HG03432 (cell line): ENCODE data around the gene PDPN.
"Not testable (repeated sequence)": the region's sequence is repeated elsewhere in the genome, so short reads cannot be mapped to it uniquely, and the experiment has no call there.

Experiments
- ATAC-seq: cut with Tn5 transposase; IDR thresholded peaks from one replicate; pipeline ENCODE4 v1.9.1; 2021; ENCODE audit warnings: mild to moderate bottlenecking, moderate library complexity; ENCODE audit not compliant: unreplicated experiment

Gene PDPN, protein sequence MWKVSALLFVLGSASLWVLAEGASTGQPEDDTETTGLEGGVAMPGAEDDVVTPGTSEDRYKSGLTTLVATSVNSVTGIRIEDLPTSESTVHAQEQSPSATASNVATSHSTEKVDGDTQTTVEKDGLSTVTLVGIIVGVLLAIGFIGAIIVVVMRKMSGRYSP

GRCh38 chr1:13583595-13583965 is at the start of gene PDPN:
TSS of gene PDPN (plus strand) at chr1:13583832. CDS start at chr1:13584034, 202 bp downstream.
- no peak for ATAC-seq

GRCh38 chr1:13535227-13535626 is 48.4 kb upstream of the PDPN start:
- no peak for ATAC-seq

GRCh38 chr1:13536571-13536970 is 47.1 kb upstream of the PDPN start:
- ATAC-seq = no peak

DNA sequence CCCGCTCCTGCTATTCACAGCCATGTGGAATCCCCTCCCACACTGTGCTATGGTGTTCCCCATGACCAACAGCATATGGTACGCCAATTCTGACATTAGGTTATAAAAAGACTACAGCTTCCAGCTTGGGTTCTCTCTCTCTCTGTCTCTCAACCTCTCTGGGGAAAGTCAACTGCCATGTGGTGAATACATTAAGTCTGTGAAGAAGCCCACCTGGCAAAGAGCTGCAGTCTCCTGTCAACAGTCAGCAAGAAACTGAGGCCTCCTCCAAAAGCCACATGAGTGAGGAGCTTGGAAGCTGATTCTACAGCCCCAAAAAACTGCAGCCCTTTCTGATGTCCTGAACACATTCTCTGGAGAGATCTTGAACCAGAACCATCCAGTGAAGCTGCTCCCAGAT is 44.8 kb upstream of the PDPN start:
- no peak for ATAC-seq

DNA sequence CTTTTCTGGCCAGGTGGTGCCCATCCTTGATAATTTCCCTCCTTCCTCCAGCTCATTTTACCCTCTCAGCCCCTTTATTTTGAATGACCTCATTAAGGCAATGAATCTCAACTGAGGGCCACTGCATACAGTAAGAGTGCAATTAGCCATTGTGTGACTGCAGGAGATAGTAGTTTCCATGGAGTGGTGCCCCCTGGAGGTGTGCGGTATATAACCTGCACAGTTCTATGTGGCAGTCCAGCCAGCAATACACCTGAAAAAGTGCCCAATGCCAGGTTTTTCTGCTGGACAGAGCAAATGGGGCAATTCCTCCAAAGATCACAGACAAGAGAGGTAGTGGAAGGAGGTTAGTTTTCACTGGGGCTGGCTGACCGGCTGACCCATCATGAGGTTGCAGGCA is 43.9 kb upstream of the PDPN start:
- ATAC-seq = no peak

DNA sequence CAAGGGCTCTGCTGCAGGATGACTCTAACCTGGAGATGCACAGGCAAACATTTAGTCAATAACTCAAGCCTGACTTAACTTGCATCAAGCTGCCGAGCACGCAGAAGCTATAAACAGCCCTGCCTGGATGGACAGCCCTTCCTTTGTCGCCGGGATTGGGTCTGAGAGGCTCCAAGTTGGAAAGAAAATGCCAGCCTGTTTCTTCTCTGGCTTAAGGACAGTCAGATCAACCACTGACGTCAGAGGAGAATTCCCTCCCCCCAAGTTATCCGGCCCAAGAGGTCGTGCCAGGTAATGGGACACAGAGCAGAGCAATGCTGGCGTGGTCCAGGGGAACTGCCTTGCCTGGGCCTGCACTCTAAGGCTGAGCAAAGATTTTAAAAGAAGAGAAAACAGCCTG is 42.8 kb upstream of the PDPN start:
- no peak for ATAC-seq

- no peak for ATAC-seq
These were observed 42.0 kb upstream of the PDPN start for GRCh38 chr1:13541435-13542215.

DNA sequence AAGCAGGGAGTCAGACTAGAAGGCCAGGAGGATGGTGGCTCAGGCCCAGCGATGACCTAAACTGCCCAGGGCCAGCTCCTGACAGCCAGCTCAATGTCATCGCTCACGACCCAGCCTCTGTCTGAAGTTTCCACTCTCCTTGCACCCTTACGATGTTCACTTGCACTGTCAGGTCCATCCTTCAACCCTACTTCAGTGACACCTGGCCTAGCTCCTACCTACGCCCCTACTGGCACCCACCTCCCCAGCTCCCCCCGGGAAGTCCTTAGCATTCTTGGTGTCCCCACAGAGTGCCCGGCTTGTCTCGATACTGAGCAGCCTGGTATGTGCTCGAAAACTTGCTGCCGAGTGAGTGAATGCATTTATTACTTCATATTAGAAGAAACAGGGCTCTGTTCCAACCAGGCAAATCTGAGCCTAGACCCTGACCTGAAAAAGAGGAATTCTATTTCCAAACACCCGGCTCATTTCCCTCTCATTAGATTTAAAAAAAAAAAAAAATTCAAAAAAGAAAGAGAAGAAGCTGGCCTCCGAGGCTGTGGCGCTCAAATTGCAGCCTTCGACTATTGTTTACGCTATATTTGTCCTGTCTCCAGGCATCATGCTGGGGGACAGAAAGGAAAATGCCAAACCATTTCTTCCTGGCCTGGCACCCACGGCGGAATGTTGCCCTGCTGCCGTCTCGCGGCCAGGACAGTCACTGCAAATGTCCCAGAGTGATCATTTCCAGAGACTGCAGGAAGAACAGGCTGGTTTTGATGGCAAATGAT is 40.0 kb upstream of the PDPN start:
- ATAC-seq = no peak

- ATAC-seq = no peak
These were observed 39.4 kb upstream of the PDPN start for GRCh38 chr1:13544221-13544556.

GRCh38 chr1:13546791-13547190 is 36.8 kb upstream of the PDPN start:
- ATAC-seq = no peak

- no peak for ATAC-seq
These were observed 35.4 kb upstream of the PDPN start for GRCh38 chr1:13548281-13548680.

- no peak for ATAC-seq
These were observed 34.6 kb upstream of the PDPN start for GRCh38 chr1:13549021-13549420.

DNA sequence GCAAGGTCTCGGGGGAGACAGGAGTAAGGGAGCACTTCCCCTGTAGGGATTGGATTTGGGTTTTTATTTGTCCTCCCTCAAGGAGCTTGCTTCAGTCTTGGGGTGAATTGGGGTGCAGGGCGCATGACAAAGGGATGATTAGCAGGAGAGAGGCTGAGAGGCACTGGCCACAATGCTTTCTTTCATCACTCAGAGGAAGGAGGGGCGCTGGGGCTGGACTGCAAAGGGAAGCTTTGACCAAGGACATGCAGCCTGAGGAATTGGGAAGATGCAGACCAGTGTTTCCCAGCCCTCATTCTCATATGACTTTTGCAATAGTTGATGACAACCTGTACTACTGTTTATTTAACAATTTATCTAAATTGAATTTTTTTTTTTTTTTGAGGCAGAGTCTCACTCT is 34.1 kb upstream of the PDPN start:
- no peak for ATAC-seq

GRCh38 chr1:13550663-13551062 is 33.0 kb upstream of the PDPN start:
- ATAC-seq = no peak

GRCh38 chr1:13554798-13555197 is 28.8 kb upstream of the PDPN start:
- no peak for ATAC-seq

GRCh38 chr1:13556224-13556764 is 27.3 kb upstream of the PDPN start:
- ATAC-seq = no peak

DNA sequence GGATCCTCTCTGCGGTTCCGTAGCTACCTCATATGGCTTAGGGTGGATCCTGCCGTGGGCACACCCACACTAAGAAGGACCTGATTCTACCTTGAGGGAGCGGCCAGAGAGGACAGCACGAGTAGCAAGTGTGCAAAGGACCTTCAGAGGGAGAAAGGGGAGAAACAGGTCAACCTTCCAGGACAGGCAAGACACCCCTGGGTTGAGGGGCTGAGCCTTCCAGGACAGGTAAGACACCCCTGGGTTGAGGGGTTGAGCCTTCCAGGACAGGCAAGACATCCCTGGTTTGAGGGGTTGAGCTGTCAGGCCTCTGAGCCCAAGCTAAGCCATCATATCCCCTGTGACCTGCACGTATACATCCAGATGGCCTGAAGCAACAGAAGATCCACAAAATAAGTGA is 23.1 kb upstream of the PDPN start:
- ATAC-seq = no peak

GRCh38 chr1:13562981-13563380 is 20.7 kb upstream of the PDPN start:
- not testable (repeated sequence) for ATAC-seq

- ATAC-seq = no peak
These were observed 19.6 kb upstream of the PDPN start for GRCh38 chr1:13564073-13564472.

GRCh38 chr1:13570435-13570834 is 13.2 kb upstream of the PDPN start:
- not testable (repeated sequence) for ATAC-seq

GRCh38 chr1:13570924-13571323 is 12.7 kb upstream of the PDPN start:
- ATAC-seq = no peak

- ATAC-seq = no peak
These were observed 10.0 kb upstream of the PDPN start for GRCh38 chr1:13573586-13573985.
